ENCODE data around the gene PLEKHN1. TPM values are rescaled to one million over a fixed set of nuclear protein-coding genes. Genes with fewer than 3 reads are reported as not detected.
"Not testable (repeated sequence)": the region's sequence is repeated elsewhere in the genome, so short reads cannot be mapped to it uniquely, and the experiment has no call there.

The PLEKHN1 gene
- total RNA-seq, 1 donor from 2014 or later, result 0.24 TPM

DNA sequence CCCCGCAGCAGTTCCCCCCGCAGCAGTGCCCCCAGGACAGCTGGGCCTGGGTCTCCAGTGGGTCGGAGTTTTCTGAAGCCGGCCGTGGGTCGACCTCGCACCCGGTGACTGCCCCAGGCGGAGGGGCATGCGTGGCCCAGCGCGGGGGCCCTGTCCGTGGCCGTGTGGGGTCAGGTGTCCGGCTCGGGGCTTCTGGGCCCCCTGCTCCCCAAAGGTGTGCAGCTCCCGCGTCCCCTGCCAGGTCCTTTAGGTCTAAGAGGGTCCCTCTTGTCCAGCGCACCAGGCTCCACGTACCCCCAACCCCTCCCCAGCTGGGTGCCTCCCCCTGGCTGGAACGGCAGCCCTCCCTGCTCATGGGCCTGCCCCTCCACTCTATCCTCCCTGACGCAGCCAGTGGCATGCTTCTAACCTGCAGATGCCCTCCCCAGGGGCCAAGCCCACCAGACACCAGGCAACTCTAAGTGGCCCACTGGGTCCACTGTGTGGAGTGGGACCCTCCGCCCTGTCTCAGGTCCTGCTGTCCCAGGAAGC lies 39.6 kb downstream of the PLEKHN1 start:
- no peak for DNase-seq (ENCODE audit: low read depth)

DNA sequence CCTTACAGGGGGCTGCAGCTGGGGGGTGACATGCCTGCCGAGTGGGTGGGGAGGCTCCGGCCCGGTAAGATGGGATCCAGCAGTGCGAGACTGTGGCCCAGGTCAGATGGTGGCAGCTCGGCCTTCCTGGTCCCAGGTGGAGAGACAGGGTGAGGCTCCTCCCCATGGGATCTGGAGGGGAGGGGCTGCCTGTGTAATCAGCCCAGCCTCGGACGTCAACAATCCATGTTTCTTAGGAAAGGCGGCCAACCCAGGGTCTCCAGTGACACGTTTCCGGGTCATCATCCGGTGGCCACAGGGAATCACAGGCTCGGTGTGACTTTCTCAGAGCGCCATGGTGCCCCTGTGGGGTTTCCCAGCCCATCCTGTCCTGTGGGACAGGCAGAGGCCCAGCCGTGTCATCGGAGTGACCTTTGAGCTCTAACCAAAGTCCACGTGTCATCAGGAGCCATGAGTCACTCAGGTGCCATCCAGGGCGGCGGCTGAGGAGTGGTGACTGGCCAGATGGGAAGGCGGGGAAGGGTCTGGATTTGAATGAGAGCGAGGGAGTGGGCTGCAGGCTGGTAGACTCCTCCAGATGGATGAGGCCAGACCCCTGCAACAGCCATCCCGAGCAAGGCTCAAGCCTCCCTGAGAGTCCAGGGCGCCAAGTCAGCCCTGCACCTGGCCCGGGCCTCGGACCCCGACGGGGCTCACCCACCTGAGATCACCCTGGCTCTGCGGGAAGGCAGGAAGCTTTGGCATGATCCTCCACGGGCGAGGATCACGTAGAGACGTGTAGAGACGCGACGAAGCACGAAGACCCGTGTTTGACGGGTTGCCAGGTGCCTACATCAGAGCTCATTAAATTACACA lies 40.2 kb downstream of the PLEKHN1 start:
- DNase-seq (ENCODE audit: low read depth), result no peak

DNA sequence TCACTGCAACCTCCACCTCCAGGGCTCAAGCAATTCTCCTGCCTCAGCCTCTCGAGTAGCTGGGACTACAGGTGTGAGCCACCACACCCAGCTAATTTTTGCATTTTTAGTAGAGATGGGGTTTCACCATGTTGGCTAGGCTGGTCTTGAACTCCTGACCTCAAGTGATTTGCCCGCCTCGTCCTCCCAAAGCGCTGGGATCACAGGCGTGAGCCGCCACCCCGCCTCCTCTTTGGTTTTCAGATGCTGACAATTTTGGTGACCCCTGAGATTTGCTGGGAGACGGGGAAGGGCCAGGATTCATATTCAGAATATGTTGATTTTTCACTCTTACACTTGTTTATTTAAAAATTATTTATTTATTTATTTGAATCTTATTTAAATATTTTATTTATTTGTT lies 43.8 kb downstream of the PLEKHN1 start:
- not testable (repeated sequence) for DNase-seq (ENCODE audit: low read depth)

DNA sequence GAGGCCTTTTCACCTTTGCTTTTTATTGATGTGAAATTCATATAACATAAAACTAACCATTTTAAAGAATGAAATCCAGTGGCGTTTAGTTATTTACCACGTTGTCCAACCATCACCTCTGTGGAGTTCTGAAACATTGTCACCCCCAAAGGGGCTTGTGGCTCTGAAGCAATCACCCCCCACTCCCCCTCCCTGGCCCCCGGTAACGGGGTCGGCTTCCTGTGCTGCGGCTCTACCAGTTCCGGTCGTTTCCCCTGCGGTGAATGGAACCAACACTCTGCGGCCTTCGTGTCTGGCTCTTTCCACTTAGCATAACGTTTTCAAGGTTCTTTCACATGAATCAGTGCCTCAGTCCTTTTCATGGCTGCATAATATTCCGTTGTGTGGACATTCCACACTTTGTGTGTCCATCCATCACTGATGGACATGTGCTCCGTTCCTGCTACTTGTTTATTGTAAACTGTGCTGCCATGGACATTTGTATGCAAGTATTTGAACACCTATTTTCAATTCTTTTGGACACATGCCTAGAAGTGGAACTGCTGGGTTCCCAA lies 45.2 kb downstream of the PLEKHN1 start:
- DNase-seq (ENCODE audit: low read depth), result no peak

DNA sequence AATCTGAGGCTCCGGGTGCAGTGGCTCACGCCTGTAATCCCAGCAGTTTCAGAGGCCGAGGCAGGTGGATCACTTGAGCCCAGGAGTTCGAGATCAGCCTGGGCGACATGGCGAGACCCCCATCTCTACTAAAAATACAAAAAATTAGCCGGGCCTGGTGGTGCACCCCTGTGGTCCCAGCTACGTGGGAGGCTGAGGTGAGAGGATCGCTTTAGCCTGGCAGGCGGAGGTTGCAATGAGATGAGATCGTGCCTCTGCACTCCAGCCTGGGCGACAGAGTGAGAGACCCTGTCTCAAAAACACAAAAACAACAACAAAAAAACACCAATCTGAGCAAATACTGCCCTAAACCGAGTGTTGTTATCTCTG lies 46.4 kb downstream of the PLEKHN1 start:
- not testable (repeated sequence) for DNase-seq (ENCODE audit: low read depth)

DNA sequence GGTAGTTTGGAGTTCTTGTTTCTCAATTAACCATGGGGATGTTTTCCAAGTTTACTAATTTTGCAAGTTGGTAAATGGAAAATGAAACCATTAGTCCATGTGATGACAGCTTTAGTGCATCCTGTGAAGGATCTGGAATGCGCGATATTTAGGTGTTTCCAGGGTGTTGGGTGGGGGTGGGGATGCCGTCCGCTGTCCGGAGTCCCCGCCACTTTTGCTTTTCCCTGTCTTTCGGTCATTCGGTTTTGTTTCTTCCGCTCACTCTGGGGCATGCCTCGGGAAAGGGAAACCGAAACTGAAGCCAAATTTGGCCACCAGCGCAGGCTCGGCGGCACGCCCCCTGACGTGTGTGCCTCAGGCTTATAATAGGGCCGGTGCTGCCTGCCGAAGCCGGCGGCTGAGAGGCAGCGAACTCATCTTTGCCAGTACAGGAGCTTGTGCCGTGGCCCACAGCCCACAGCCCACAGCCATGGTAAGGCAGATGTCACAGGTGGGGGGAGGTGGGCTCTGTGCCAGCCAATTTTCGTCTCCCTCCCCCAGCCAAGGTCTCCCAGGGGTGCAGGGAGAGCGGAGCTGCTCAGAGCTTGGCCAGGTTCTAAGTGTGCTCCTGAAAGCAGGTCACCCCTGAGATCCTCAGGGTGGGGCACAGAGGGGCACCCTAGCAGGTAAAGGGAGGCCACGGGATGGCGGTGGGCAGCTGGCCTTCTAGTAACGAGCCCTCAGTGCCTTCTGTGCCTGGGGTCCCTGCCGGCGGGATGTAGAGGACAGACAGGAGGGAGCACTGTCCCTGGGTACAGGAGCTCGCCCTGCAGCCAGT lies 47.0 kb downstream of the PLEKHN1 start, which contains the start of gene ISG15:
ISG15 (plus strand) TSS at position 393 of the 817 bp plus-strand sequence; CDS start at position 470, 77 bp downstream.
- DNase-seq (ENCODE audit: low read depth), result peak; percentile 90

DNA sequence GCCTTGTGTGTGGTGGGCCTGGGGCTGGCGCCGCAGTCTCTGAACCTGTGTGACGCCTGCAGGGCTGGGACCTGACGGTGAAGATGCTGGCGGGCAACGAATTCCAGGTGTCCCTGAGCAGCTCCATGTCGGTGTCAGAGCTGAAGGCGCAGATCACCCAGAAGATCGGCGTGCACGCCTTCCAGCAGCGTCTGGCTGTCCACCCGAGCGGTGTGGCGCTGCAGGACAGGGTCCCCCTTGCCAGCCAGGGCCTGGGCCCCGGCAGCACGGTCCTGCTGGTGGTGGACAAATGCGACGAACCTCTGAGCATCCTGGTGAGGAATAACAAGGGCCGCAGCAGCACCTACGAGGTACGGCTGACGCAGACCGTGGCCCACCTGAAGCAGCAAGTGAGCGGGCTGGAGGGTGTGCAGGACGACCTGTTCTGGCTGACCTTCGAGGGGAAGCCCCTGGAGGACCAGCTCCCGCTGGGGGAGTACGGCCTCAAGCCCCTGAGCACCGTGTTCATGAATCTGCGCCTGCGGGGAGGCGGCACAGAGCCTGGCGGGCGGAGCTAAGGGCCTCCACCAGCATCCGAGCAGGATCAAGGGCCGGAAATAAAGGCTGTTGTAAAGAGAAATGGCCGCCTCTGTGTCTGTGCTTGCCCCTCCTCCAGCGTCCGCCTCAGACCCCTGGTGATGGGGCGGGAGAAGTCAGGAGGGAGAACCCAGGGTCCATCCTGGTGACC lies 47.8 kb downstream of the PLEKHN1 start:
- DNase-seq (ENCODE audit: low read depth), result no peak

DNA sequence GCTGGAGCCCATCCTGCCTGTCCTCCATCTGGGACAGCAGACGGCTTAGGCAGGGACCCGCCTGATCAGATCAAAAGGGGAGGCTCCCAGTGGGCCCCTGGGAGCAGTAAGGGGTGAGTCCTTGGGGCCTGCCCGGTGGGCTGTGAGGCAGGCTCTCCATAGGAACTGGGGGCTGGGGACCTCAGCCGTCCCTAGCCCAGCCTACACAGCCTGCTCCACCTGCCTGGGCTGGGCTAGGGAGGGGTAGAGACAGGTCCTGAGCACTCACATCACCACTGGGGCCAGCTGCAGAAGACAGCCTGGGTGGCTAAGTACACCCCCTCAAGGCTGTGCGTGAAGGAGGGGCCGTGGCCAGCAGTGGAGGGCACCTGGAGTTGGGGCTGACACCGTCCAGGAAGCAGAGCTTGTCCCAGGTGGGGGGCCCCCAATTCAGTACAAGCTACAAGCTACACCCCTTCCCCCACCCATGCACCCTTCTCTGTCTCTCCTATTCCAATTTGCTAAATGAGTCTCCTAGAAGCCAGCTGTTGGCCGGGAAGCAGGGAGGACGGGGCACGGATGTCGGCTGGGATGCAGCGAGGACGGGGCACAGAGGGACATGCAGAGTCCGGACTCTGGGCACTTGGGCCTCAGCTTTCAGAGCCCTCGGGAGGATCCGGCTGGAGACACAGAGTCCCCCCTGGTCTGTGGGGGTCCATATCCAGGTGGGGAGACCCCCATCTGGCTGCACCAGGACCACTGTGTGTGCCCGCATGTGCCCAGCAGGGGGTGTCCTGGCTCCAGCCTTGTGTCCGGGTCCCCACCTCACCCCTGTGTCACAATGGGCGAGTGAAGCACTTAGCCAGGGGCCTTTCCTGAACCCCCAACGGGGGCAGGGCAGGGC lies 48.8 kb downstream of the PLEKHN1 start:
- no peak for DNase-seq (ENCODE audit: low read depth)

DNA sequence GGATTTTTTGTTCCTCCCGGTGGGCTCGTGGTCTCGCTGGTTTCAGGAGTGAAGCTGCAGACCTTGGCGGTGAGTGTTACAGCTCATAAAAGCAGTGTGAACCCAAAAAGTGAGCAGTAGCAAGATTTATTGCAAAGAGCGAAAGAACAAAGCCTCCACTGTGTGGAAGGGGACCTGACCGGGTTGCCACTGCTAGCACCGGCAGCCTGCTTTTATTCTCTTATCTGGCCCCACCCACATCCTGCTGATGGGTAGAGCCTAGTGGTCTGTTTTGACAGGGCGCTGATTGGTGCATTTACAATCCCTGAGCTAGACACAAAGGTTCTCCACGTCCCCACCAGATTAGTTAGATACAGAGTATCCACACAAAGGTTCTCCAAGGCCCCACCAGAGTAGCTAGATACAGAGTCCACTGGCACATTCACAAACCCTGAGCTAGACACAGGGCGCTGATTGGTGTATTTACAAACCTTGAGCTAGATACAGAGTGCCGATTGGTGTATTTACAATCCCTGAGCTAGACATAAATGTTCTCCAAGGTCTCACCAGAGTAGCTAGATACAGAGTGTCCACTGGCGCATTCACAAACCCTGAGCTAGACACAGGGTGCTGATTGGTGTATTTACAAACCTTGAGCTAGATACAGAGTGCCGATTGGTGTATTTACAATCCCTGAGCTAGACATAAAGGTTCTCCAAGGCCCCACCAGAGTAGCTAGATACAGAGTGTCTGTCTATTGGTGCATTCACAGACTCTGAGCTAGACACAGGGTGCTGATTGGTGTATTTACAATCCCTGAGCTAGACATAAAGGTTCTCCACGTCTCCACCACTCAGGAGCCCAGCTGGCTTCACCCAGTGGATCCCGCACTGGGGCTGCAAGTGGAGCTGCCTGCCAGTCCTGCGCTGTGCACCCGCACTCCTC lies 51.4 kb downstream of the PLEKHN1 start:
- not testable (repeated sequence) for DNase-seq (ENCODE audit: low read depth)

DNA sequence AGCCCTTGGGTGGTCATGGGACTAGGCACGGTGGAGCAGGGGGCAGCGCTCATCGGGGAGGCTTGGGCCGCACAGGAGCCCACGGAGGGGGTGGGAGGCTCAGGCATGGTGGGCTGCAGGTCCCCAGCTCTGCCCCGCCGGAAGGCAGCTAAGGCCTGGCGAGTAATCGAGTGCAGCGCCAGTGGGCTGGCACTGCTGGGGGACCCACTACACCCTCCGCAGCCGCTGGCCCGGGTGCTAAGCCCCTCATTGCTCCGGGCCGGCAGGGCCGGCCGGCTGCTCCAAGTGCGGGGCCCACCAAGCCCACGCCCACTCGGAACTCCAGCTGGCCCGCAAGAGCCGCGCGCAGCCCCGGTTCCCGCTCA lies 52.0 kb downstream of the PLEKHN1 start:
- not testable (repeated sequence) for DNase-seq (ENCODE audit: low read depth)

DNA sequence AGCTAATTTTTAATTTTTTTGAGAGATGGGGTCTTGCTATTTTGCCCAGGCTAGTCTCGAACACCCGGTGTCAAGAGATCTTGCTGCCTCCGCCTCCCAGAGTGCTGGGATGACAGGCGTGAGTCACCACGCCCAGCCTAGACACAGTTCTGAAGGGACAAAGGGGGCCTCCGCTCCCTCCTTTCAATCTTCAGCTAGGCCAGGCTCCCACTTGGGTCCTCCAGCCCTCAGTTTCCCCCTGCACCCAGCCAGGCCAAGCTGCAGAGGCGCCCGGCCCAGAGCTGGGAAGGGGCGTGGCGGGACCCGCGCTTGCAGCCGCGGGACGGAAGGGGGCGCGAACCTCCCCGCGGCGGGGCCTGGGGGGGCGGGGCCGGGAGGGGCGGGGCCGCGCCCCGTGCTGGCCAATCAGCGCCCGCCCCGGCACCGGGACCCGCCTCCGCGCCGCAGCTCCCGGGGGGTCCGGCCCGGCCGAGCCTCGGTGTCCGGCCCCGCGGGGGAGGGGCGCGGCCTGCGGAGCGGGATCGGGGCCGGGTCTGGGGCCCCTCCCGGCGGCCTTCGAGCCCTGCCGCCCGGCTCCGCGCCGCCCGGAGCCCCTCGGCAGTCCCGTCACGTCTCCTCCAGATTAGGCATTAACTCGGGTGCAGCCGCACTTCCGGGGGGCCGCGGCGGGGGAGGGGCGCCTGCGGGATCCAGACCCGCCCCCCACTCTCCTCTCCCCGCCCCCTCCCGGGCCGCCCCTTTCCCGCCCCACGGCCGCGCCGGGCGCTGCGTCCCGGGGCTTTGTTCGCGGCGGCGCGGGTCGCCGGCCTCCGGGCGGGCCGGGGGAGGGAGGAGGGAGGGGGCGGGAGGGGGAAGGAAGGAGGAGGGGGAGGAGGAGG lies 53.1 kb downstream of the PLEKHN1 start:
- peak; percentile 84 for DNase-seq (ENCODE audit: low read depth)

DNA sequence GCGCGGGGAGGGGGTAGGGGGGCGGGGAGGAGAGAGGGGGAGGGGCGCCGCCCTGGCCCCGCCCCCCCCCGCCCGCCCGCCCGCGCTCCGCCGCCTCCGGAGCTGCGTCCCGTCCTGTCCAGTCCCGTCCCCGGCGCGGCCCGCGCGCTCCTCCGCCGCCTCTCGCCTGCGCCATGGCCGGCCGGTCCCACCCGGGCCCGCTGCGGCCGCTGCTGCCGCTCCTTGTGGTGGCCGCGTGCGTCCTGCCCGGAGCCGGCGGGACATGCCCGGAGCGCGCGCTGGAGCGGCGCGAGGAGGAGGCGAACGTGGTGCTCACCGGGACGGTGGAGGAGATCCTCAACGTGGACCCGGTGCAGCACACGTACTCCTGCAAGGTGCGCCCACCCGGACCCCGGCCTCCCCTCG lies 53.7 kb downstream of the PLEKHN1 start, which contains the start of gene AGRN:
AGRN (plus strand) TSS at position 121 of the 405 bp plus-strand sequence; CDS start at position 174, 53 bp downstream.
- peak; percentile 34 for DNase-seq (ENCODE audit: low read depth)

DNA sequence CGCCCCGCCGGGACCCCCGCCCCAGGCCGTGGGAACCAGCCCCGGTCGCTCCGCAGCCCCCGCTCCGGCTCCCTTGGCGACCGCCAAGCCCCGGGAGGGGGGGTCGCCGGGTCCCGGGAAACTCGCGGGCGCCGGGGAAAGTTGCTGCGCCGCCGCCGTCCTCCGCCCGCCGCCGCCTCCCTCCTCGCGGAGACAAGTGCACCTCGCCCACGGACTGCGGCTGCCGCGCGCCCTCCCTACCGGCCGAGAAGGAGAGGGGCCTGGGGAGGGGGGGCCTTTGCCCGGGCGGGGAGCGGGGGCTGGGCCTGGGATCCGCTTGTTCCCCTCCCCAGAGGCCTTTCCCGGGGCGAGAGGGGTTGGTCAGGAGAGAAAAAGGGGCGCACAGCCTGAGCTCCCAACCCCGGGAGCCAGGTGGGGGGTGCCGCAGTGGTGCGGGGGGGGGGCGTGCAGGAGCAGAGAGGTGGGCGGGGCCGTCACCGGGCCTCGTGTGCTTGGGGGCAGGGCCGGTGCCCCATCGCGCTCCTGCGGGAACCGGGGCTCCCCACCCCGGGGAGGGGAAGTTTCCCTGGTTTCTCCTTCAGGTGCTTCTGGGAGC lies 54.2 kb downstream of the PLEKHN1 start:
- DNase-seq (ENCODE audit: low read depth), result no peak

DNA sequence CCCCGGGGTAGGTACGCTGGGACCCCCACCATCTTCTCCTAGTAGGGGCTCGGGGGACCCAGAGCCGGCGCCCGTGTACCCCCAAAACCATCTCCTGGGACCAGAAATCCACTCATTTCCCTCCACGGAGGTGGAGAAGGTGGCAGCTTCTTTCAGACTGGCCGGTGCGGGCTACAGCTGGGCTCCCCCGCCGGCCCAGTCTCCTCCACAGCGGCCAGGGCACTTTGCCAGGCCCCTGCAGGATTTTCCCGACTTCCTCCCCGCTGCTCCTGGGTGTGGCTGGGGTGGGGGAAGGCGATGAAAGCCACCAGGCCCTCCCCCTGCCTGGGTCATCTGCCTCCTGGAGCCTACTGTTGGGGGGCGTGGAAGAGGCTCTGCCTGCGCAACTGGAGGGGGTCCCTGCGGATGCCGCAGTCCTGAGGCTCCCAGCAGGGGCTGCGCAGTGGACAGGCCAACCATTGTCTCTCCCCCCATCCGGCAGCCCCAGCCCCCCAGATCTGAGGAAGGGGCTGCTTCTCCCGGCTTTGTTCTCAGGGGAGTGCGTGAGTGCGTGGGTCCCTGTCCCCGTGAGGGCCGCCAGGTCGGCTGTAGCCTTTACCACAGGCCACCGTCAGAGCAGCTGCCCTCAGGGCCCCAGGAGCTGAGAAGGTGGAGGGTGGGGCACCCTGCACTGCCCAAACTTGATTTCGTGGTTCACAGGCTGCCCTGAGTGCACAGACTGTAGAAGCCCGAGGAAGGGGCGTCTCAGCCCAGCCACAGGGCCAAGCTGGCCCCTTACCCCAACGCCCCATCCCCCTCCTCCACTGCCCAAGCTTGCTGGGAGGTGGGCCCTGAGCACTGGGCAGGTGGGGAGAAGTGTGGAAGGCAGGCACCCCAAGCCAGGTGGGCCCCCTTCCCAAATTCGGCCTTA lies 55.0 kb downstream of the PLEKHN1 start:
- peak; percentile 86 for DNase-seq (ENCODE audit: low read depth)

DNA sequence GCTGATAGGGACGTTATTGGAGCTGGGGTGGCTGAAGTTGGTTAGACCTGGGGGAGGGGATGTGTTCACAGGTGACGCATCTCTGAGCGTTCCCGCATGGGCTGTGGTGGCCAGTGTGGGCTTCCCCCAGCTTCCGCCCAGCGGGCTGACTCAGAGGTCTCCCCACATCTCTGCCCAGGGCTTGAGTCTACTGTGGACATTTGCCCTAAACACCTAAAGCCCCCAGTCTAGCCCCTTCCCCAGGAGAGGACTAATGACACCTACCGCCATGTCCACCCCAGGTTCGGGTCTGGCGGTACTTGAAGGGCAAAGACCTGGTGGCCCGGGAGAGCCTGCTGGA lies 55.6 kb downstream of the PLEKHN1 start:
- DNase-seq (ENCODE audit: low read depth), result no peak

DNA sequence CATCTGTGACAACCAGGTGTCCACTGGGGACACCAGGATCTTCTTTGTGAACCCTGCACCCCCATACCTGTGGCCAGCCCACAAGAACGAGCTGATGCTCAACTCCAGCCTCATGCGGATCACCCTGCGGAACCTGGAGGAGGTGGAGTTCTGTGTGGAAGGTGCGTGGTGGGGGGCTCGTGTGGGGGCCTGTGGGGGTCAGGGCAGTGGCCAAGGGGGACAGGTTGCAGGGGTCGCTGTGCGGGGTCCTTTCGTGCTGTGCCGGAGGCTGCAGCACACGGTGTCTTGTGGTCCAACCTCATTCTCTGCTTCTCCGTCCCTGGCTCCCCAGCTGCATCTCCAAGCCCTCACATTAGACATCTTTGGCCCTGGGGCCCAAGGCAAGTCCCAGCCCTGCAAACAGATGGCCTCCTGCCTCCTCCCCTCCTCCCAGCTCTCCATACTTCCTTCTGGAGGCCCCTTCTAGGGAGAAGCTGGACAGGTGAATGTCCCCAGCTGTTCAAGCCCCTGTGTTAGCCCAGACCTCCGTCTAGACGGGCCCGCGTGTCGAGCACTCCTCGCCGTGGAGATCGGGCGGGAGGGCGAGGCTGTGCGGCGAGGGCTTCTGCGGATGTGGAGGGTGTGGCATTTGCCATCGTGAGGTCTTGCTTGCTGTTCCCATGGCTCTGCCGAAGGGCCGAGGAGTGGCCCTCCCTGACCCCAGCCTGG lies 56.2 kb downstream of the PLEKHN1 start:
- DNase-seq (ENCODE audit: low read depth), result no peak

All from myocyte (in vitro differentiated cells).